Stimulated activated CD8-positive, alpha-beta memory T cell treated with anti-CD3 and anti-CD28 coated beads, Interleukin-4, amount 100 ng/mL, for 4 hours (primary cell): ENCODE measurements around the gene ELOF1.
A peak's percentile ranks its signal among the peaks of the same experiment; 100 is the strongest.
"Not testable (repeated sequence)": the region's sequence is repeated elsewhere in the genome, so short reads cannot be mapped to it uniquely, and the experiment has no call there.

ENCODE experiments used
- DNase-seq, 2 donors: peaks; one replicate each; pipeline ENCODE4 v3.0.0-alpha.2; 2020; ENCODE audit warnings: low read depth in 2 of 2, low spot score in 1 of 2

ELOF1 gene

GRCh38 chr19:11558881-11559828 is at the start of gene ELOF1:
ELOF1 (minus strand) TSS chr19:11559230; CDS start chr19:11554347, 4,883 bp downstream.
- peak; percentile 91 to 94 for DNase-seq

- DNase-seq = no peak
Observed at GRCh38 chr19:11606484-11606883, 47.5 kb upstream of the ELOF1 start.

GRCh38 chr19:11599704-11600103 is 40.7 kb upstream of the ELOF1 start:
- DNase-seq = not testable (repeated sequence)

GRCh38 chr19:11598746-11599145 is 39.7 kb upstream of the ELOF1 start:
- DNase-seq = no peak

GRCh38 chr19:11598103-11598483 is 39.1 kb upstream of the ELOF1 start:
- no peak for DNase-seq

DNA sequence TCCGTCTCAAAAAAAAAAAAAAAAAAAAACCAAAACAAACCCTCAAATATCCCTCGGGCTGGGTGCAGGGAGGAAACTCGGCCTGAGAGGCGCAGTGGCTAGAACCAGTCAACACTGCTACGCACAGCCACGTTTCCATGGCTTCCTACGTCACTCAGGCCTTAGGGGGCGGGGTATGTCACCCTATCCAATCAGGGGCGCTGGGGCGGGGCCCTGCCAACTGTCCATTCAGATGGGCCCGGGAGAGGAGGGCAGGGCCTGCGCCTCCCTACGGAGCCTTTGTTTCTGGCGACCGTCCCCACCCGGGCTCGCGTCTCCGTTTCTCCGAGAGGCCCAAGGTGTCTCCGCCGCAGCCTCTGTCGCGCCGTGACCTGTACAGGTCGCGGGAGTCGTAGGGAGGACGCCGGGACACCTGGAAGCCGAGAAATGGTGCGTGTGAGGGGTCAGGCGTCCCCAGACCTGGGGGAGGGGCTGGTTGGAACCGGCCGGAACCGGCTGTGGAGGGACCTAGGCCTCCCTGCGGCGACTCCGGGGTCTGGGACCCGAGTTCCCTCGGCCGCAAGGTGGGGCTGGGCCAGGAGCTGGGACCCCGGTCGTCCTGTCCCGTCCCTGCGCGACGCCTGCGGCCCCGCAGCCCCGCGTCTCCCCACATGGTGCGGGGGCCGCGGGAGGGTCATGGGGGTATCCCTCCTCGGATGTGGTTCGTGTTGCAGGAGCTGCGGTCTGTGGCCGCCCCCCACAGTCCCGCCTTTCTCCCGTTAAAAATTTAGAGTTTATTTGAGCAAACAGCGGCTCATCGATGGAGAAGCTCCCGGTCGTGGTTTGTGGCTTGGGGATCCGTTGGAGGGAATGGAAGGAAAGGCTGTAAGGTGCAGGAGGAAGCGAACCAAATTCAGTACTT is 38.4 kb upstream of the ELOF1 start, which contains the start of gene ZNF627:
TSS of gene ZNF627 (plus strand) at position 282 of the 901 bp plus-strand sequence. CDS start at position 427, 145 bp downstream.
- peak; percentile 93 to 95 for DNase-seq

DNA sequence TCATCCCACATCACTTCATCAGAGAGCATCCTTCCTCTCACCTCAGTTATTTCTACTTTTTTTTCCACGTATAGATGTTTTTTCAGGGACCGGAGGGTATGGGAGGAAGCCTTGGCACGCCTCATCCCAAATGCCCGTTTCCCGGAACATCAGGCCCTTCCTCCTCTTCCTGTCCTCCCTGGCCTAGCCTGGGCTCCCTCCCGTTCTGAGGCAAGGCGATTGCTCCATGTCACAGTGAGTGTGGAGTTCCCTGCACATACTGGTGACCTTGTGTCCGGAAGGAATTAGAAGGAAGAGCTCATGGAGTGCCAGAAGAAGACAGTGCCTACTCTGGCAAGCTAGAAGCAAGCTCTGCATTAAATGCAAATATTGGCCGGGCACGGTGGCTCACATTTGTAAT is 37.1 kb upstream of the ELOF1 start:
- DNase-seq = no peak

GRCh38 chr19:11594084-11594483 is 35.1 kb upstream of the ELOF1 start:
- no peak for DNase-seq

DNA sequence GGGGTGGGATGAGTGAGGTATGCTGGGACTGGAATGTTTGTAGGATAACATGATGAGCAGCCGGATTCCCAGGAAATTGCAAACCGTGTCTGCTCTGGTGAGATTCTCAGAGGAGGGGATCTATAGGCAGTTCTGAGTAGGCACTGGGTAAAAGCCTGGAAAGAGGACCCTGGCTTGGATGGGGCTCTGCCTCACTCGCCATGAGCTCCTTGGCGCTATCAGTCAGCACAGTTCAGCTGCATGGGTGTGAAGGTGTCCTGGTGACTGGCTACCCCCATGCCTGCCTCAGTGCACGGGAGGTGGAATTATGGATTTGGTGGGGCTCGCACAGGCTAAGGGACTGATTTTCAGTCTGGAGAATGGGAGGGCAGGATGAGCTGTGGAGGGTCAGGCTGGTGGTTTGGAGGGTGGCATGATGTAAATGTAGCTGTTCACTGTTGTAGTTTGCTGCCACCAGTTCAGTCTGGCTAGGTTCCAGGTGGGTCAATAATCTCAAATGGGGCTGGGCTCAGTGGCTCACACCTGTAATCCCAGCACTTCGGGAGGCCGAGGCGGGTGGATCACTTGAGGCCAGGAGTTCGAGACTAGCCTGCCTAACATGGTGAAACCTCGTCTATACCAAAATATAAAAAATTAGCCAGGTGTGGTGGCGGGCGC is 29.1 kb upstream of the ELOF1 start:
- no peak for DNase-seq

- DNase-seq = peak; percentile 42 to 58
Observed at GRCh38 chr19:11587302-11587974, 28.4 kb upstream of the ELOF1 start.

GRCh38 chr19:11586331-11586730 is 27.3 kb upstream of the ELOF1 start:
- no peak for DNase-seq

DNA sequence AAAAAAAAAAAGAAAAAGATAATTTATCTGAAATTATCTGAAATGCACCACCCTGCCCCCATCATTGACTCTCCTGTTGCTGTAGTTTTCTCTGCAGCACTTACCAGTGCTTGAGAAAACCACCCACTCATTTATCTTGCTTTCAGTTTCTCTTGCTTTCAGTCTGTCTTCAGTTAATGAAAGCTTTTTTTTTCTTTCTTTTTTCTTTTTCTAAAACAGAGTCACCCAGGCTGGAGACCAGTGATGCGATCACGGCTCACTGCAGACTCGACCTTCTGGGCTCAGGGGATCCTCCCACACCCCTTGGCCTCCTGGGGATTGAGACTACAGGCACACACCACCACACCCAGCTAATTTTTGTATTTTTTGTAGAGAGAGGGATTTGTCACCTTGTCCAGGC is 22.7 kb upstream of the ELOF1 start:
- DNase-seq = no peak

GRCh38 chr19:11580116-11580515 is 21.1 kb upstream of the ELOF1 start:
- DNase-seq = no peak

DNA sequence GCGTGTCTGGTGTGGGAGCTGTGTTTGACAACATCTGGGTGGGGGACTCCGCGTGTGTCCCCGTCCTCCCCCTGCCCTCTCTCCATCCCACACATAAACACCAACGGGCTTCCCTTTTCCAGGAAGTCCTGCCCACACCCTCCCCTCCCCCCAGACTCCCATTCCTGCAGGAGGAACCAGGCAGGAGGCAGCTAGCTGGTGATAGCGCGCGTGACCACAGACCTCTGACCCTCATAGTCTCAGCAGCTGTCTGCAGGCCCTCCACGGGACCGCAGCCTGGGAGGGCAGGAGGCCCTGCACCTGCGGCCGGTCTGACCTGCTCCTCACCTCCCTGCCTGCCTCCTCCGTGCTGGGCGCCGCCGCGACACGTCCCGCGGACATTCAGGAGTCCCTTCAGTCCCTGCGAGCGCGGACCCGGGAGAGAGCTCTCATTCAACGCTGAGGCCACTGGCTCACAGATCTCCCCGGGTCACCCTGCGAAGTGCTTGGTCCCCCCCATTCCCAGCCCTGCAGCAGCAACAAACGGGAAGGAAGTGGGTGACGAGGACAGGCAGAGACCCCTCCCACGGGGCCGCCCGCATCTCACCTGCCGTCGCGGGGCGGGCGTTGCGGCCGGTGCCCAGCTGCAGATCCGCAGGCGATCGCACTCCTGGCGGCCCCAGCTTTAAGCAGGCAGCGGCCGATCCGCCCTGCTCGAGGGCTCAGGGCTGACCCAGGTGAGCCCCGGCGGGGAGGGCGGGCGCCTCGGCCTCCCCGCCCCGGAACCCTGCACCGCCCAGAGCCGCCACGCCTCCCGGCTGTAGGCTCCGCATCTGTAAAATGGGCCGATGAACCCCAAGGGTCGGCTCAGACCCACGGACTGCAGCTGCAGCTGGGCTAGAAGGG is 19.5 kb upstream of the ELOF1 start:
- DNase-seq = no peak

DNA sequence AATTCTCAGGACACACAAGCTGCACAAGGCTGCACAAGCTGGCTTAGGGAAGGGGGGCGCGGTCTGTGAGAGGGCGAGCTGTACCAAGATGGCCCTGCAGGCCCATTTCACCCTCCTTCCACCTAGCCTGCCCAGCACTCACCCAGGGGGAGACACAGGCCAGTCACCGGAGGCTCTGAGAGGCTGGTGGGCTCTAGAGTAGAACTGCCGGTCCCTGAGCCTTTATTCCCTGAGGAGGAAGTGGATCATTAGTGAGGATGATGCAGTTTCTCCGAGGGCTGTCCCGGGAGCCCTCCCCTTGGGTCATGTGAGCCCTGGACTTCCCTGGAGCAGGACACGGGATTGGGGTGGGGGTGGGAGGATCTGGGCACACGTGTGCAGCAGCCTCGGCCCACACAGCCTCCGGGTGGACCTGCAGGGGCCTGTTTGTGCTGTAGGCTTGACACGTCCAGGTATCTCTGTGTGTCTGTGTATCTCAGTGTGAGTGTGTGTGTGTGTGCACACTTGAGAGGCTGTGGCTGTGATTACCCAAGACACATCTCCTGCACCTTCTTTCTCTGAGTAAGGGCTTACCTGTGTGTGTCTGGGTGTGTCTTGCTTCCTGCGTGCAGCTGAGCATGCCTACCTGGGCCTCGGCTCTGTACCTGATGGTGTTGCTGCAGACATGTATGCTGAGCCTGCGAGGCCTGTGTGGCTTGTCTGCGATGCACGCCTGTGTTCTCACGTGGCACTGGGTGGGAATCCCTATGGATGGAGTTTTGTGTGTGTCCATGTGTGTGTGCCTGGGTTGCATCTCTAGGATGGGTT is 18.6 kb upstream of the ELOF1 start, which contains the start of gene ACP5:
TSS of gene ACP5 (minus strand) at position 195 of the 807 bp plus-strand sequence. CDS start 328 bp downstream, outside the sequence.
- DNase-seq = no peak

DNA sequence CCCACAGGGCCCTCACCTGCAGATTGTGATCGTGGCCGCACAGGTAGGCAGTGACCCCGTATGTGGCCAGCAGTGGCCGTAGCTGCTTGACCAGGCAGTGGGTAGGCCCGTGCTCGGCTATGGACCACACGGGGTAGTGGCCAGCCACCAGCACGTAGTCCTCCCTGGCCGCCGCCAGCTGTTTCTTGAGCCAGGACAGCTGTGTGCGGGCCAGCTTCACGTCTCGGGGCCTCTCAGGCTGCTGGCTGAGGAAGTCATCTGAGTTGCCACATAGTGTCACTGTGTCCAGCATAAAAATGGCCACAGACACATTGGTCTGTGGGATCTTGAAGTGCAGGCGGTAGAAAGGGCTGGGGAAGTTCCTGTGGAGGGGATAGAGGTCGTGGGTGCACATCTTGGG is 17.2 kb upstream of the ELOF1 start:
- no peak for DNase-seq

- no peak for DNase-seq
Observed at GRCh38 chr19:11574689-11575088, 15.7 kb upstream of the ELOF1 start.

- DNase-seq = not testable (repeated sequence)
Observed at GRCh38 chr19:11573763-11574162, 14.7 kb upstream of the ELOF1 start.

DNA sequence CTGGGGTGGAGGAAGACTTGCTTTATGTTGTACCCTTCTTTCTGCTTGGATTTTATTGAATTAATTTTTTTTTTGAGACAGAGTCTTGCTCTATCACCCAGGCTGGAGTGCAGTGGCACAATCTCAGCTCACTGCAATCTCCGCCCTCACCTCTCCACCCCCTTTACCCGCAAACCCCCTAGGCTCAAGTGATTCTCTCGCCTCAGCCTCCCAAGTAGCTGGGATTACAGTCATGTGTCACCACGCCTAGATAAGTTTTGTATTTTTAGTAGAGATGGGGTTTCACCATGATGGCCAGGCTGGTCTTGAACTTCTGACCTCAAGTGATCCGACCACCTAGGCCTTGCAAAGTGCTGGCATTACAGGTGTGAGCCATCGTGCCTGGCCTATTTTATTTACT is 14.3 kb upstream of the ELOF1 start:
- not testable (repeated sequence) for DNase-seq
